Duodenal mucosa (tissue), 2 donors: ENCODE results near the gene PRSS3.
"Not testable (repeated sequence)": the region's sequence is repeated elsewhere in the genome, so short reads cannot be mapped to it uniquely, and the experiment has no call there.

ENCODE experiments used
- H3K27ac ChIP-seq: one replicate; pipeline ENCODE4 v1.7.0; 2013; ENCODE audit warnings: low read depth, low read length
- H3K27me3 ChIP-seq, 2 donors: one replicate each; pipeline ENCODE4 v1.7.0; 2013; ENCODE audit warnings: low read length in 2 of 2, control low read depth in 1 of 2; ENCODE audit not compliant: insufficient read depth in 2 of 2, control insufficient read depth in 1 of 2
- H3K36me3 ChIP-seq, 2 donors: one replicate each; pipeline ENCODE4 v1.7.0; 2013; ENCODE audit warnings: low read length in 2 of 2, control low read depth in 1 of 2; ENCODE audit not compliant: insufficient read depth in 2 of 2, control insufficient read depth in 1 of 2
- H3K4me1 ChIP-seq, 2 donors: one replicate each; pipeline ENCODE4 v1.7.0; 2013; ENCODE audit warnings: low read length in 2 of 2, control low read depth in 1 of 2; ENCODE audit not compliant: insufficient read depth in 2 of 2, control insufficient read depth in 1 of 2
- H3K4me3 ChIP-seq, 2 donors: one replicate each; pipeline ENCODE4 v1.7.0; 2013; ENCODE audit warnings: low read length in 2 of 2, low read depth in 1 of 2
- H3K9ac ChIP-seq, 2 donors: one replicate each; pipeline ENCODE4 v1.7.0; 2013; ENCODE audit warnings: low read length in 2 of 2, low read depth in 1 of 2
- H3K9me3 ChIP-seq, 2 donors: one replicate each; pipeline ENCODE4 v1.7.0; 2013; ENCODE audit warnings: low read length in 2 of 2, control low read depth in 1 of 2; ENCODE audit not compliant: control insufficient read depth in 1 of 2

Gene PRSS3

DNA sequence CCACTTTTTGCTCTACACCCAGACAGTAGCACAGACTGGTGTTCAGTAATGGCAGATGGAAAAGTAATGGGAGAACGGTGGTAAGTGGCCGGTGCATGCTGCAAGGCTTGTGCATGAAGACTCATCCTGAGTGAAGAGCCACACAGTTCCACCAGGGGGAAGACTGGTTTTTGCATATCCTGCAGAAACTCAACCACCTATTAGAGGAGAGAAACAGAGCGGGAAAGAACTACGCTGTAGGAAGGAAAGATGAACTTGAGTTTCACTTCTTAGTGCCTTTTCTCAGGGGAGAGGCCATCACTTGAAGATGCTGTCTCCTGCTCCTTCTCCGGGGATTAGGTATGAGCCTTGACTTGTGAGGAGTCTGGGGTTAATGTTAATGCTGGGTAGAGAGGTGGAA, 9.4 kb upstream of the PRSS3 start:
- Histone ChIP-seq H3K4me3 (no peak overlapping the region), H3K9ac (no peak overlapping the region), H3K9me3 (no peaks in the 10 kb centered on the region), H3K36me3 (peaks cover 0 to 6% of the 10 kb centered on the region in 2 donors), H3K4me1 (no peaks in the 10 kb centered on the region), H3K27ac (no peak overlapping the region), H3K27me3 (no peaks in the 10 kb centered on the region)

DNA sequence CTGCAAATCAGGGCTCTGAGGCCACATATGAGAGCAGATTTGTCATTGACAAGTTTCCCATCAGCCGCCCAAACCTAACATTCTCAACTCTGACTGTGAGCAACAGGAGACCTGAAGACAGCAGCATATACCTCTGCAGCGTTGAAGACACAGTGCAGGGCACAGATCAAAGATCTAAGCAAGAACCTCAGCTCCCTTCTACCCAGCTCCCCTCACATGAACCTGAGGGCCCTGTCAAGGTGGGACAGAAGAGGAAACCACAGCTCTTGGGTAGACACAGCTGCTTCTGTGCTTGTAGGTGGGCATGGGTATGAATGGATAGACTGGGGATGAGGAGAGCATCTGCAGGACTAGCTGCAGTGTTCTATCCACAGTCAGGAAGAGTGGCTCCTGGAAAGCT, 8.7 kb upstream of the PRSS3 start:
- Histone ChIP-seq H3K4me3 (no peak overlapping the region), H3K27ac (no peak overlapping the region), H3K36me3 (peaks cover 0 to 6% of the 10 kb centered on the region in 2 donors), H3K27me3 (no peaks in the 10 kb centered on the region), H3K4me1 (no peaks in the 10 kb centered on the region), H3K9me3 (no peaks in the 10 kb centered on the region), H3K9ac (no peak overlapping the region)

DNA sequence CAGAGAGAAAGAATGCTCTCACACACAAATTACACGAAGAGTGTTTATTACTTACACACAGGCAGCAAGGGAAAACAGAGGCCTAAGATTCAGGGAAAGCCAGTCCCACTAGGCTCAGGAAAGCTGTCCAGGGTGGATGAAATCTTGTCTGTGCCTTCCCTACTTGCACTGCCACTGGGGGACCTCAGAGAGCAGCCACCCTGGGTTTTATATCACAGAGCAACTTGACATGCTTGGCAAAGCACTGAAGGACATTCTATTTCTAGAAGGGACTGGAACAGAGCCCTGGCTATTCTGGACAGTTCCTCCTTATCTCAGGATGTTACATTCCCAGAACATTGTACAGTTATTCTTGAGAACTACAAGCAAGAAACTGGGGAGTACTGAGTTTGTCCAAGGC, 7.5 kb upstream of the PRSS3 start:
- Histone ChIP-seq H3K27me3 (no peaks in the 10 kb centered on the region), H3K4me1 (no peaks in the 10 kb centered on the region), H3K27ac (no peak overlapping the region), H3K36me3 (peaks cover 0 to 6% of the 10 kb centered on the region in 2 donors), H3K9ac (no peak overlapping the region), H3K9me3 (no peaks in the 10 kb centered on the region), H3K4me3 (no peak overlapping the region)

DNA sequence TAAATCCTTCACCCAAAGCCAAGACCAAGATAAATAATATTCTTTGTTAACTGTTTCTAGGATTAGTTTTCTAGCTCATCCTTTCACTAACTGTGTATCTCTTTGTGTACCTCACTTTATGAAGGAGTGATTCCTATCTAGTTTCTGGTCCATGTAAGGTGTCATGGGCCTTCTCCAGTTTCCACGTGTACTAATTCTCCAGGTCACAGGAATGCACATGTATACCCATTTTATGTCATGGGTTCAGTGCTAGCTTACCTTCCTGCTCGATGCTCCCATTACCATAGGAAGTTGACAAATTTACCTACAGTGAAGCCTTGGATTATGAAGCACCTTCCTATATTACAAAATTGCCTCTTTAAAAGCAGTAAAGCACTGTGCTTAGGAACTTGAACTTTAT, 5.9 kb upstream of the PRSS3 start:
- H3K9me3 ChIP-seq, H3K4me1 ChIP-seq, H3K27ac ChIP-seq, H3K27me3 ChIP-seq, H3K9ac ChIP-seq, H3K36me3 ChIP-seq, H3K4me3 ChIP-seq: not testable (repeated sequence)

DNA sequence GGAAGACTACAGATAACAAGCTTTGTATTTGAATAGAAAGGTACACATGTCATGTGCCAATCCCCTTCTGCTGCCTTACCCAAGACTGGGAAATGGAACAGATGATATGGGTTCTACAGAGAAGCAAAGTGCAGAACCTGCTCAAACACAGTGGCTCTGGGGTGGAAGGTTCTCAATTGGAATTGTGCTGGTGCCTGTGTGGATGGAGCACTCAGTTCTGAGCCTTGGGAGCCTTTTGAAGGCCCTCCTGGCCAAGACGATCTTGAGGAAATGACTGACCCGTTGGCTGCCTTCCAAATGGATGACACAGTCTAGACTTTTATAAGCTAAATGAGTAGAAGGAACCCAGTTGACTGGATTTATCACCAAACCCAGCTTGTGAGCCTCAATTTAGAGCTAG, 4.2 kb upstream of the PRSS3 start:
- no peak overlapping the region for H3K27ac ChIP-seq
- peaks cover 0 to 6% of the 10 kb centered on the region in 2 donors for H3K36me3 ChIP-seq
- no peak overlapping the region for H3K9ac ChIP-seq
- no peaks in the 10 kb centered on the region for H3K4me1 ChIP-seq
- H3K27me3 ChIP-seq = no peaks in the 10 kb centered on the region
- H3K9me3 ChIP-seq = no peaks in the 10 kb centered on the region
- H3K4me3 ChIP-seq = no peak overlapping the region

DNA sequence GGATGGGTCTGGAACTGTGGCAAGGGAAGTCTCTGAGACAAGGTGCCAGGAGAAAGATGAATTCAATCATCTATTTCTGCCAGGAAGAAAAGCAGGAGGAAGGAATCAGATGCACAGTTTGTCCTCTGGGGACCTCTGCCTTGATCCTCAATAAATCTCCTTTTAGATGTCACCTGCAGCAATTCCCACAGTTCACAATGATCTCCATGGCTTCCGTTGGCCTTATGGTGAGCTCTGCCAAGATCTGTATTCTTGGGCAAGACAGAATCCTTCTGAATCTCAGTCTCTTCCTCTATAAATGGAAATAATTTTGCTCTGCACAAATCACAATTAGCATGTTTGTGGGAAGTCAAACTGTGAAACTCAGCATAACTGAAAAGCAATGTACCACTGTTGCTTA, 1.9 kb upstream of the PRSS3 start:
- H3K9ac ChIP-seq, H3K4me1 ChIP-seq, H3K9me3 ChIP-seq, H3K27ac ChIP-seq, H3K4me3 ChIP-seq, H3K27me3 ChIP-seq: not testable (repeated sequence)
- H3K36me3 ChIP-seq = peaks cover 0 to 17% of the 10 kb centered on the region in 2 donors

DNA sequence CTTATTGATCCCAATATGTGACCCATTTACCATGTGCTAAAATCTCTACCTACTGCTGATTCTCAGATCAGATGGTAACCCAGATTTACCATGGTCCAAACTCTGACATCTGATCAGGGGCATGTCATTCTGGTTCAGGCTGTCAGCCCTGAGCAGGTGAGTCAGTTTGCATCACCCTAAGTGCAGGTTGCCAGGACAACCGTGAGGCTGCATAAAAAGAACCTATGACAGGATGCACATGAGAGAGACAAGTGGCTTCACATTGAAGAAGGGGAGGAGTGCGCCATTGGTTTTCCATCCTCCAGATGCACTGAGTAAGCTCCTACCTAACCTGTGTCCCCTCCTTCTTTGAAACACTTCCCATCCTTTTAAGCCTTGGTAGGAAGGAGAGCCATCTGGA, 801 bp upstream of the PRSS3 start:
- no peak overlapping the region for H3K27ac ChIP-seq
- H3K9ac ChIP-seq = no peak overlapping the region
- H3K4me3 ChIP-seq = no peak overlapping the region
- peaks cover 0 to 26% of the 10 kb centered on the region in 2 donors for H3K36me3 ChIP-seq
- H3K4me1 ChIP-seq = no peaks in the 10 kb centered on the region
- H3K9me3 ChIP-seq = no peaks in the 10 kb centered on the region
- H3K27me3 ChIP-seq = no peaks in the 10 kb centered on the region

DNA sequence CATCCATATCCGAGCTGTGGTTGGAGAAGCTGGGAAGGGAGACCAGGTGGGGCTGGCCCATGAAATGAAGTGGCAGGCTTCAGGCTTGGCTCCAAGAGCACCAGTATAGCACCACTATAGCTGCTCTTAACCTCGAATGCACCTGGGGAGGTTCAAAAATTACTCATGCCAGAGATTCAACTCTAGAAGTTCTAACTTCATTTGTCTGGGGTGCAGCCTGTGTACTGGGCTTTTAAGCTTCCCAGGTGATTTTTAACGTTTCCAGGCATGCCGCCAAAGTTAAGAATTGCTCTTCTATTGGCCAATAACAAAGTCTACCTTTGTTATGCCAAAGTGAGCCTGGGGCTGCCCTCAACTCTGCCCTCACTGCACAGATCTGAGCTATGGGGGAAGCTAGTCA, 458 bp downstream of the PRSS3 start:
- Histone ChIP-seq H3K4me1 (no peaks in the 10 kb centered on the region), H3K27ac (no peak overlapping the region), H3K36me3 (peaks cover 0 to 36% of the 10 kb centered on the region in 2 donors), H3K4me3 (no peak overlapping the region), H3K9me3 (no peaks in the 10 kb centered on the region), H3K9ac (no peak overlapping the region), H3K27me3 (no peaks in the 10 kb centered on the region)

DNA sequence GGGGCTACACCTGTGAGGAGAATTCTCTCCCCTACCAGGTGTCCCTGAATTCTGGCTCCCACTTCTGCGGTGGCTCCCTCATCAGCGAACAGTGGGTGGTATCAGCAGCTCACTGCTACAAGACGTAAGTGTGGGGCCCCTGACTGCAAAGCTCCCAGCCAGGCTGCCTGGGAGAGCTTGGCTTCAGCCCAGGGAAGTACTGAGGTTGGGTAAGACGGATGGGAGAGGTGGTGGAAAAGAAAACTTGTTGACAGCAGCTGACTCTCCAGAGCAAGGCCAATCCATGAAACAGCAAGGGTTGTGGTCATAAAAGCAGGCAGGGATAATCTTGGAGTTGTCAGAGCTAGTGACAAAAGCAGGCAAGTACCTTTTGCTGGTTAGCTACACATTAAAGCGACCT, 1.3 kb downstream of the PRSS3 start:
- not testable (repeated sequence) for H3K27ac ChIP-seq, H3K9ac ChIP-seq, H3K4me3 ChIP-seq, H3K4me1 ChIP-seq, H3K9me3 ChIP-seq, H3K27me3 ChIP-seq
- H3K36me3 ChIP-seq = peaks cover 0 to 36% of the 10 kb centered on the region in 2 donors

DNA sequence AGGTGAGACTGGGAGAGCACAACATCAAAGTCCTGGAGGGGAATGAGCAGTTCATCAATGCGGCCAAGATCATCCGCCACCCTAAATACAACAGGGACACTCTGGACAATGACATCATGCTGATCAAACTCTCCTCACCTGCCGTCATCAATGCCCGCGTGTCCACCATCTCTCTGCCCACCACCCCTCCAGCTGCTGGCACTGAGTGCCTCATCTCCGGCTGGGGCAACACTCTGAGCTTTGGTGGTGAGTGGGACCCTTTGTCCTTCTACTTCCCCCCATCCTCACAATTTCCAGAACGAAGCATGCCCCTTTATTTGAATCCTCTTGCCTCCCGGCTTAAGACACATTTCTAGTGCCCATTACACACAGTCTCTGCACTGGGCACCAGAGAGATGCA, 2.5 kb downstream of the PRSS3 start:
- H3K4me1 ChIP-seq = no peaks in the 10 kb centered on the region
- no peak overlapping the region for H3K4me3 ChIP-seq
- H3K9me3 ChIP-seq = no peaks in the 10 kb centered on the region
- H3K27me3 ChIP-seq = no peaks in the 10 kb centered on the region
- peaks cover 0 to 36% of the 10 kb centered on the region in 2 donors for H3K36me3 ChIP-seq
- no peak overlapping the region for H3K9ac ChIP-seq
- no peak overlapping the region for H3K27ac ChIP-seq

DNA sequence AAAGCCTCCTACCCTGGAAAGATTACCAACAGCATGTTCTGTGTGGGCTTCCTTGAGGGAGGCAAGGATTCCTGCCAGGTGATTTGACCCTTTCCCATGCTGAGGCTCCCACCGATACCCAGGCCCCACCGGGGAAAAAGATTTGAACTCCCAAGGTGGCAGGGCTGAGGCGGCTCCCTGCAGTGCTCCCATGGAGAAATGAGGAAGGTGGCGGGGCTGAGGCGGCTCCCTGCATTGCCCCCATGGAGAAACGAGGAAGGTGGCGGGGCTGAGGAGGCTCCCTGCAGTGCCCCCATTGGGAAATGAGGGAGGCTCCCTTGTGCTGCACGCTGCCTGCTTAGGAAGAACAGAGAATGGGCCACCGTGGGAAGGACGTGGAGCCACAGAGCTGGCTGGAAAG, 3.2 kb downstream of the PRSS3 start:
- peaks cover 0 to 36% of the 10 kb centered on the region in 2 donors for H3K36me3 ChIP-seq
- no peaks in the 10 kb centered on the region for H3K4me1 ChIP-seq
- H3K27ac ChIP-seq = no peak overlapping the region
- no peaks in the 10 kb centered on the region for H3K9me3 ChIP-seq
- H3K9ac ChIP-seq = no peak overlapping the region
- H3K4me3 ChIP-seq = no peak overlapping the region
- H3K27me3 ChIP-seq = no peaks in the 10 kb centered on the region
